ENCODE data around the gene TSPO. TPM values are rescaled to one million over a fixed set of nuclear protein-coding genes. Genes with fewer than 3 reads are reported as not detected.

The TSPO gene
- total RNA-seq, 4 donors from 2014 or later, result 346 to 897 (median 746) TPM

DNA sequence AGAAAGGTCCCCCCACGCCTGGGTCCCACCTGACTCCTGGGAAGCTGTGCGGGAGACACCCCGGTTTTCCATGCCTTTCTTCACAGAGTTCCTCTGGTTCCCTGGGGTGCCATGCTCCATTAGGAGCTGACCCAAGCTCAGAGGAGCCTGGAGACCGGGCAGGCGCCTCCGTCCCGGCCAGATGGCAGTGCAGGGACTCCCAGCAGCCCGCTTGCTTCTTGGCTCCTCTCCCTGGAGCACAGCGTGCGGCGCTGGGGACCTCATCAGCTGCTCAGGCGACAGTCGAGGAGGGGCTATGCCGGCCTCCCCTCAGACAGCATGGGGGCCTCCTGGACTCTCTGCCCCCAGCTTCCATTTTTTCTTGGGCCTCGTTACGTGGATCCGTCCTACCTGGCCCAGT is 48.7 kb downstream of the TSPO start:
- WGBS, result 87% methylated on average over 17 of the region's 17 CpGs

GRCh38 chr22:43200555-43200954 is 49.2 kb downstream of the TSPO start:
- H3K4me3 ChIP-seq, result no peak overlapping the region

More for the DNA sequence above, 48.7 kb downstream of the TSPO start:
- Histone ChIP-seq H3K4me3 (no peak overlapping the region), H3K4me1 (peaks cover 2% of the 10 kb centered on the region), H3K27me3 (peaks cover 12% of the 10 kb centered on the region), H3K9me3 (no peaks in the 10 kb centered on the region), H3K36me3 (no peaks in the 10 kb centered on the region), H3K27ac (no peak overlapping the region)
- TF ChIP-seq CTCF (IDR thresholded peaks at IDR 0.05) (no peak), POLR2AphosphoS5 (IDR thresholded peaks at IDR 0.05) (no peak), POLR2A (IDR thresholded peaks at IDR 0.05) (no peak), EP300 (IDR thresholded peaks at IDR 0.05) (no peak)
- no peak for DNase-seq (ENCODE audit: low spot score in 2 of 2)

GRCh38 chr22:43201486-43202219 is 50.3 kb downstream of the TSPO start:
- TF ChIP-seq EP300 (IDR thresholded peaks at IDR 0.05), result no peak
- no peak for DNase-seq (ENCODE audit: low spot score in 2 of 2)
- no peaks in the 10 kb centered on the region for H3K36me3 ChIP-seq
- H3K27ac ChIP-seq, result no peak overlapping the region
- no peaks in the 10 kb centered on the region for H3K9me3 ChIP-seq
- H3K27me3 ChIP-seq, result peaks cover 12% of the 10 kb centered on the region
- 89% methylated on average over 12 of the region's 26 CpGs for WGBS
- no peak overlapping the region for H3K4me3 ChIP-seq
- H3K4me1 ChIP-seq, result peaks cover 2% of the 10 kb centered on the region

More at GRCh38 chr22:43200555-43200954, 49.2 kb downstream of the TSPO start:
- peaks cover 12% of the 10 kb centered on the region for H3K27me3 ChIP-seq
- DNase-seq (ENCODE audit: low spot score in 2 of 2), result no peak
- no peak overlapping the region for H3K27ac ChIP-seq
- TF ChIP-seq POLR2A (IDR thresholded peaks at IDR 0.05) (no peak), CTCF (IDR thresholded peaks at IDR 0.05) (no peak), EP300 (IDR thresholded peaks at IDR 0.05) (no peak), POLR2AphosphoS5 (IDR thresholded peaks at IDR 0.05) (no peak)
- WGBS, result 90% methylated on average over 13 of the region's 13 CpGs
- H3K9me3 ChIP-seq, result no peaks in the 10 kb centered on the region
- peaks cover 2% of the 10 kb centered on the region for H3K4me1 ChIP-seq
- no peaks in the 10 kb centered on the region for H3K36me3 ChIP-seq

- no peak overlapping the region for H3K4me3 ChIP-seq
- H3K4me1 ChIP-seq, result peaks cover 2% of the 10 kb centered on the region
- no peak for TF ChIP-seq POLR2AphosphoS5 (IDR thresholded peaks at IDR 0.05)
- TF ChIP-seq CTCF (IDR thresholded peaks at IDR 0.05), result no peak
- no peak for TF ChIP-seq EP300 (IDR thresholded peaks at IDR 0.05)
- TF ChIP-seq POLR2A (IDR thresholded peaks at IDR 0.05), result no peak
- peaks cover 13% of the 10 kb centered on the region for H3K27me3 ChIP-seq
- no peak overlapping the region for H3K27ac ChIP-seq
- H3K36me3 ChIP-seq, result no peaks in the 10 kb centered on the region
- 90% methylated on average over 10 of the region's 10 CpGs for WGBS
- no peaks in the 10 kb centered on the region for H3K9me3 ChIP-seq
- no peak for DNase-seq (ENCODE audit: low spot score in 2 of 2)
Measured at GRCh38 chr22:43202326-43202725, 51.0 kb downstream of the TSPO start.

- Histone ChIP-seq H3K4me1 (no peaks in the 10 kb centered on the region), H3K9me3 (no peaks in the 10 kb centered on the region), H3K27me3 (peaks cover 9% of the 10 kb centered on the region), H3K27ac (no peak overlapping the region), H3K4me3 (no peak overlapping the region), H3K36me3 (no peaks in the 10 kb centered on the region)
- DNase-seq (ENCODE audit: low spot score in 2 of 2), result no peak
- 79% methylated on average over 8 of the region's 13 CpGs for WGBS
- TF ChIP-seq EP300 (IDR thresholded peaks at IDR 0.05) (no peak), POLR2A (IDR thresholded peaks at IDR 0.05) (no peak), POLR2AphosphoS5 (IDR thresholded peaks at IDR 0.05) (no peak), CTCF (IDR thresholded peaks at IDR 0.05) (no peak)
Measured at GRCh38 chr22:43202756-43203410, 51.5 kb downstream of the TSPO start.
